HG03521 (cell line): Measurements from ENCODE around the gene FRY.
A peak's percentile ranks its signal among the peaks of the same experiment; 100 is the strongest.

Experiments
- ATAC-seq: cut with Tn5 transposase; IDR thresholded peaks from one replicate; pipeline ENCODE4 v1.9.1; 2021; ENCODE audit warnings: mild to moderate bottlenecking, moderate library complexity; ENCODE audit not compliant: unreplicated experiment

FRY gene

DNA sequence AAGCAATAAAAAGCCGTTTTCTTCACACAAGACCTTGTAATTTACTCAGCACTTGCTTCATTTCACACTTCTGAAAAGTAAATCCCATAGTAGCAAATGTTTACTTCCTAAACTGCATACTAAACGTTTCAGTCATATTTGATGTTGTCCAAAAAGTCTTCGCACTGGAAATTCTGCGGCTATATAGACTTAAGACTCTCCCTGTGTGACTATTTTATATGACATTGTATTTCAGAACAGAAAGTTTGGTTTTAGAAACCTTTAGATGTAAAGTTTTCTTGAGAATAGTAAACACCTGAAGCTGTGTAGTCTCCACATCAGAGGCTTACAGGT, 254.0 kb downstream of the FRY start:
- ATAC-seq: no peak

DNA sequence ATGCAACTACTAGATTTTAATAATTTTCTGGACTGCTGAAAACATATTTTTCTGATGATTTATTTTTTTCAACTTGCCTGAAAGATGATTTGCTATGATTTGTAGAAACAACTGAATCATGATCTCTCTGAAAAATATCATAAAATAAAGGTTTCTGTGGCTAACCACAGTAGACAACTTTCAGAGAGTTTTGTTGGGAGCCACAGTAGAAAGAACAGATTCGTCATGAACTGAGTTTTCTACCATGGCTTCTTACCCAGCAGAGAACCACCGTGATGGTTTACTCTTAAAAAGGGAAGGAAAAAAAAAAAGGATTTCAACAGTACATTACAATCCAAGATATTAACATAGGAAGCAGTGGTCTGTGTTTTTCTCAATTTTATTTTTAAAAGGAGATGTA, 265.6 kb downstream of the FRY start:
- no peak for ATAC-seq

DNA sequence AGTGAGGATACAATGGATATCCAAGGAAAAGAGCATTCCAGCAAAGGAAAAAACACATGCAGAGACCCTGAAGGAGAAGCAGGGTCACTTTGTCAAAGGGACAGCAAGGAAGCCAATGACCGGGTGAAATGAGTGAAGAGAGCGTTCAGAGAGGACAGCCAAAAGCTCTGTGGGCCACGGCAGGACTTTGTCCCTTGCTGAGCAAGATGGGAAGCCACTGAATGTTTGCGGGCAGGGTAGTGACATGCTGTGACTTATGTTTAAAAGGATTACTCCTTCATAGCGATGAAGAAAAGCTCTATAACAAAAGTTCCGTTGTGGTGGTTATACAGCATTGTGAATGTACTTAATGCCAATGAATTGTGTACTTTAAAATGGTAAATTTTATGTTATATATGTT, 267.1 kb downstream of the FRY start:
- no peak for ATAC-seq

DNA sequence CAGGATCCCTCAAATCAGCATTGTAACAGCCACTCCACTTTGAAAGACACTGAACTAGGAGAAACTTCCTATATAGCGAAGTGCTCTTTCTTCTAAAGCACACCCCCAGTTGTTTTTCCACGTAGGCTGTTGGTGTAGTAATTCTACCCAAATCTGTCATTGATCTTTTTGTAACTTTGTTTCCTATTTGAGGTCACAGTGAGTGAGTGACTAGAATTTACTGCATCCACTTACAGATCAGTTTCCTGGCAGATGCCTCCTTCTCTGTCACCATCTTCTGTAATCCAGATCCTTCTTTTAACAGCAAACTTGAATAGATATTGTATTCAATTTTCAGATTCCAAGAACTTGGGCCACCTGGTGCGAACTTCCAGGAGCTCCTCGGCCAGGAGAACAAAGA, 268.3 kb downstream of the FRY start:
- ATAC-seq: no peak

DNA sequence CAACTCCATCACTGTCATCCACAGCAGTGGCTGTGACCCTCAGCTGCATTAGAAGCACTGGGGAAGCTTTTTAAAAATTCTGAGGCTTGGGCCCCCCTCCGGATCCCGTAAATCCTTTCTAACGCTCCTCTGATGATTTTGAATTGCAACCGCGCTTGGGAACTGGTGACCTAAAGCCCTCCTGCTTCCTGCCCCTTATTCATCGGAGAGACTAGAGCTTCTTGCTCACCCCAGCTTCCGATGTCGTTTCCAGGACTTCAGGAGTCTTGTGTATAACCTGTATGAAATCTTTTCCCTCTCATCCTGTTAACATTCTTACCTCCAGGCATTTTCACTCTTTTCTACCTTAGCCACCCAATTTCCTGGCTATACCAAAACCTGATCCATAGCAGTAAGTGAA, 268.8 kb downstream of the FRY start:
- no peak for ATAC-seq

DNA sequence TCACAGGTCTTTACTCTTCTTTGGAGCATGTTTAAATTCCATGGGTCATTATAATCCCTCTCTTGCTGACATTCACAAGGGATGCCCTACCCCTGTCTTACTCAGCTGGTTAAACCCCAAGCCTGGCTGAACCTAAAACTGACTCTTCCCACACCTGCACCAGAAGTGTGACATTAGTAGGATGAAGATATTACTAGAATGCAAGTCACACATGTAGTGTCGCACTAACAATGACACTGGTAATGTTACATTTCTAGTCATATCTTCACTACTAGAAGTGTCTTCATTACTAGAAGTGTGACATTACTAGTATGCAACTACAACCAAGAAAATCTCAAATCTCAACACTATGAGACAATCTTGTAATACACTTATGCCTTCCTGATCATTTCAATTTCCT, 269.3 kb downstream of the FRY start:
- ATAC-seq: no peak

DNA sequence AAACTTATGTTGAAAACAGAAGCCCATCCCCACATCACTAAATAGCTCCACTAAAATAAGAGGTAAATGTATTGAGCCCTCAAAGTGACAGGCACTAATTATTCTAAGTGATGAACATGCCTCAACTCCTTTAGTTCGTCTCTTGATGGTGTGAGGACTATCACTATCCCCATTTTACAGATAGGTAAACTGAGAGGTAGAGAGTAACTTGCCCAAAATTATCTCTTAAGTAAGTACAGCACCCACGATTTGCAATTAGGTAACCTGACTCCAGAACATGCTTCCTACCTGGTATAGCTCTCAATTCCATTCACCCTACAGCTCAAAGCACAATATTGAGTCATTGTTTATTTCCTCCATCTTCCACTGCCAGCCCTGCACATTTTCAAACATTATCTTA, 270.9 kb downstream of the FRY start:
- ATAC-seq: no peak

DNA sequence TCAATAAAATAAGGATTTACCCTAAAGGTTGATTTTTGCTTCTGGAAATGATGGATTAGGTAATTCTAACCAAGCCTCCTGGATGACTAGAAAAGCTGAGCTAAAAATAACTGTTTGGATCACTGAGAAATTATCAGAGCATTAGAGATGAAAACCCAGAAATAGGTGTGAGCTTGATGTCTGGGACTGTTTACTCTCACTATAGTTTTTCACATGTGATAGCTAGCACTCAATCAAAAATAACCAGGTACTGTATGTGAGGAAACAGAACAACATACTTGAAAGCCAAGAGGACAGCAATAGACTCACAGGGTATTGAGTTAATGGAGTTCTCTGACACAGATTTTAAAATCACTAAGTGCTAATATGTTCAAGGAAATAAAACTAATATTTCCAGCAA, 274.1 kb downstream of the FRY start:
- ATAC-seq: no peak

DNA sequence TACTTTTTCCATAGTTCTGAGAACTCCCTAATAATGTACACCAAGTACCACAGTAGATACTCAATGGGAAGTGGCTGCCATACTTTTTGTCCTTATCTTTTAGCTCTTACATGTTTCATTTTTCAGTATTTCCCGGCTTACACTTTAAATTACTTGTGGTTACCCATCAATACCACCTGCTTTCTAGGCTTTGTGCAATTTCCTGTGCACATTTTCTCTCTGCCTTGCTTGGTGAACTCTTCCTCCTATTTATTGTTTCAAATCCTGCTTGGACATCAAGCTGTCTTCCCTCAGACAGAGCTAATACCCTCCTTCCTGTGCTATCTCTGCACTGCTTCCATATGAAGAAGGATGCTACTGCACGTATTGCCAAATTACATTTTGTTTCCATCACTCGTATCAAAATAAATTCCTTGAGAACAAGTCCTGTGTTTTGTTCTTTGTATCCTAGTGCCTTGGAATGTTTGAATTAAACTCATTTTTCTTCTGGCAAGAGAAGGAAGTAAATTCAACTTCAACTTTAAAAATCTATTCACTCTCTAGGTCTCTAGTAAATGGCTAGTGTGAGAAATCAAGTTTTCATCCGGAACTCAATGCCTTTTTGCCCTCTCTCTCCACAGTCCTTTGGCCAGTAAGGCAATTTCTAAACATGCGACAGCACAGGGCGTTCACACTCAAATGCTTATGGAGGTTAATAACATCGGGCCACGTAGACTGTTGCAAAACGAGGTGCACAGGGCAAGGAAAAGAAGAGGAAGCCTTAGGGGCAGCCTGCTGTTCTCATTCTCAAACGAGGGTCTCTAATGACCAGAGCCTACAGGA, 277.9 kb downstream of the FRY start:
- ATAC-seq: no peak

DNA sequence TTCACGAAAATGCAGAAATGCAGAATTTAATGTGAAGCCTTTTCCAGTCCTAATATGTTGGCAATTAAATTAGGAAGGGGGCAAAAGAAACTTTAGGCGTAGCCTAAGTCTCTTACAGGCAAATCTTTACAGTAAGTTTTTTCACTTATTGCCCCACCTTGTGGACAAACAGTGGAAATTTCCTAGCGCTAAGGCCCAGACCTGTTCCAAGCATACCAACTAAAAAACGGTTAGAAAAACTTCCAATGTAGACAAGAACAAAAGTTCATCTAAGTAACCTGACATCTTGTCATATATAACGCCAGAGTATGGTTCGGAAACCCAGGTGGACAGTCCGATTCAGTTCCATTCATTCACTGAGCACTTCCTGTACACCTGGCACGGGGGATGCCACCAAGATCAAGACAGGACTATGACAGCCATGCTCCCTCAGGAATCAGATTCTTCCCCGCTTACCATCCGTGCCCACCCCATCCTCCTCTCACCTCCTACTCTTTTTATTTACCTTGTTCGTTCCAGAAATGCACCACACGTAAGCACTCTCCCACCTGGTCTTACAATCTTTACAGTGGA, 278.6 kb downstream of the FRY start:
- peak; percentile 47 for ATAC-seq

DNA sequence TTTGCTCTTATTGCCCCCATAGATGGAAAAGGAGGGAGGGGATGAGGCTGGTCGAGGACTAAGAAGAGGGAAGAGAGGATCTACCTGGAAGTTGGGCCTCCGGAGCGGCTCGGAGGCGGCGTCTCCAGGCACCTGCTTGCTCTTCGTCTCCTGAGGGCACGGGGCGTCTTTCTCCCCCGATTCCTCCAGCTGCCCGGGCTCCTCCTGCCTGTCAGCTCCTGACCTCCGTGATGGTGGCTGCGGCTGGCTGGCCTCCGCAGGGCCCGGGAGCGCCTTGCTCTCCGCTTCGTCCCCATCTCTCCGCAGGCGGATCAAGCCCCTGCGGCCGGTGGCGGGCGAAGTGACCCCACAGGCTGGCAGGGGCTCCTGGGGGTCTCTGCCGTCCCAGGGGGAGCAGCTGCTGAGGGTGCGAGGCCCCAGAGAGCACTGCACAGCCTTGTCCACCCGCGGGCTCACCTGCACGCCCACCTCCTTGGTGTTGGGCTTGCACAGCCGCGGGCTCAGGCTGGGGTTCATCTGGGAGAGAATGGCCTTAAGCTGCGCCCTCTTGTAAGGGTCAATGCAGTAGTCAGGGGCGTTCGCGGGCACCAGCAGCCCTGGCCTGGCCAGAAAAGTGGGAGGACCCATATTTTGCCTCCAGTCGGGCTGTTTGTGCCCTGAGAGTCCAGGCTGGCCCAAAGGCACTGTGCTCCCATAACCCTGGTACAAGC, 279.8 kb downstream of the FRY start:
- ATAC-seq: no peak

DNA sequence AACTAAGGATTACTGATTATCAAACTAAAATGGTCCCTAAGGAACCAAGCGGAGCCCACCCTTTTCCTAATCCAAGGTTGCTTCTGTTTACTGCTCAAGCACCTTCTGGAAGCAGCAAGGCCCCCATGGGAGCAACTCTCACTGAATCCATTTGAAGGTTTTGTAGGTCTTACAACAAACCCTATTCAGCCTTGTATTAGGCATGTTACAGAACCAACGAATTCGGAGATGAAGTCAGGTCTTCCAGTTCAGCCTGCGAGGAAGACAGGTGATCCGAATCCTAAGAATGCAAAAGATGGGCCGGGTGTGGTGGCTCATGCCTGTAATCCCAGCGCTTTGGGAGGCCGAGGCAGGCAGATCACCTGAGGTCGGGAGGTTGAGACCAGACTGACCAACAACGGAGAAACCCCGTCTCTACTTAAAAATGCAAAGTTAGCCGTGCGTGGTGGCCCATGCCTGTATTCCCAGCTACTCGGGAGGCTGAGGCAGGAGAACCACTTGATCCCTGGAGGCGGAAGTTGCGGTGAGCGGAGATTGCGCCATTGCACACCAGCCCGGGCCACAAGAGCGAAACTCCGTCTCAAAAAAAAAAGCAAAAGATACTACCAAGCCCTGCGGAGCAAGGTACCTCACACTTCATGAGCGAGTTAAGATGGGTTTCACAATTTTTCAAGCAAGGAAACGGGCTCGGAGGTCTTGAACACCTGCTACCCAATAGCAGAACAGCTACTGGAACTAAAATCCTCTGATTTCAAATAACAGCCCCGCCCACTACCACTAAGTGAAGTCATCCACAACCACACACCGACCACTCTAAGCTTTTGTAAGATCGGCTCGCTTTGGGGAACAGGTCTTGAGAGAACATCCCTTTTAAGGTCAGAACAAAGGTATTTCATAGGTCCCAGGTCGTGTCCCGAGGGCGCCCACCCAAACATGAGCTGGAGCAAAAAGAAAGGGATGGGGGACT, 283.0 kb downstream of the FRY start:
- peak; percentile 35 for ATAC-seq

DNA sequence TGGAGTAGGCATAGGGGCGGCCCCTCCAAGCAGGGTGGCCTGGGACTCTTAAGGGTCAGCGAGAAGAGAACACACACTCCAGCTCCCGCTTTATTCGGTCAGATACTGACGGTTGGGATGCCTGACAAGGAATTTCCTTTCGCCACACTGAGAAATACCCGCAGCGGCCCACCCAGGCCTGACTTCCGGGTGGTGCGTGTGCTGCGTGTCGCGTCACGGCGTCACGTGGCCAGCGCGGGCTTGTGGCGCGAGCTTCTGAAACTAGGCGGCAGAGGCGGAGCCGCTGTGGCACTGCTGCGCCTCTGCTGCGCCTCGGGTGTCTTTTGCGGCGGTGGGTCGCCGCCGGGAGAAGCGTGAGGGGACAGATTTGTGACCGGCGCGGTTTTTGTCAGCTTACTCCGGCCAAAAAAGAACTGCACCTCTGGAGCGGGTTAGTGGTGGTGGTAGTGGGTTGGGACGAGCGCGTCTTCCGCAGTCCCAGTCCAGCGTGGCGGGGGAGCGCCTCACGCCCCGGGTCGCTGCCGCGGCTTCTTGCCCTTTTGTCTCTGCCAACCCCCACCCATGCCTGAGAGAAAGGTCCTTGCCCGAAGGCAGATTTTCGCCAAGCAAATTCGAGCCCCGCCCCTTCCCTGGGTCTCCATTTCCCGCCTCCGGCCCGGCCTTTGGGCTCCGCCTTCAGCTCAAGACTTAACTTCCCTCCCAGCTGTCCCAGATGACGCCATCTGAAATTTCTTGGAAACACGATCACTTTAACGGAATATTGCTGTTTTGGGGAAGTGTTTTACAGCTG, 283.9 kb downstream of the FRY start, which contains the start of the genes BRCA2 and ZAR1L:
Gene BRCA2 (plus strand): TSS at position 271 of the 790 bp plus-strand sequence. CDS start 953 bp downstream, outside the sequence.
Gene ZAR1L (minus strand): TSS at position 126 of the 790 bp plus-strand sequence. CDS start 3,438 bp downstream, outside the sequence.
- ATAC-seq: peak; percentile 92

DNA sequence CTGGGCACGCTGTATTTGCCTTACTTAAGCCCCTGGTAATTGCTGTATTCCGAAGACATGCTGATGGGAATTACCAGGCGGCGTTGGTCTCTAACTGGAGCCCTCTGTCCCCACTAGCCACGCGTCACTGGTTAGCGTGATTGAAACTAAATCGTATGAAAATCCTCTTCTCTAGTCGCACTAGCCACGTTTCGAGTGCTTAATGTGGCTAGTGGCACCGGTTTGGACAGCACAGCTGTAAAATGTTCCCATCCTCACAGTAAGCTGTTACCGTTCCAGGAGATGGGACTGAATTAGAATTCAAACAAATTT, 284.4 kb downstream of the FRY start:
- peak; percentile 35 for ATAC-seq

DNA sequence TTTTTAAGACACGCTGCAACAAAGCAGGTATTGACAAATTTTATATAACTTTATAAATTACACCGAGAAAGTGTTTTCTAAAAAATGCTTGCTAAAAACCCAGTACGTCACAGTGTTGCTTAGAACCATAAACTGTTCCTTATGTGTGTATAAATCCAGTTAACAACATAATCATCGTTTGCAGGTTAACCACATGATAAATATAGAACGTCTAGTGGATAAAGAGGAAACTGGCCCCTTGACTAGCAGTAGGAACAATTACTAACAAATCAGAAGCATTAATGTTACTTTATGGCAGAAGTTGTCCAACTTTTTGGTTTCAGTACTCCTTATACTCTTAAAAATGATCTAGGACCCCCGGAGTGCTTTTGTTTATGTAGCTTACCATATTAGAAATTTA, 284.9 kb downstream of the FRY start:
- ATAC-seq: no peak

DNA sequence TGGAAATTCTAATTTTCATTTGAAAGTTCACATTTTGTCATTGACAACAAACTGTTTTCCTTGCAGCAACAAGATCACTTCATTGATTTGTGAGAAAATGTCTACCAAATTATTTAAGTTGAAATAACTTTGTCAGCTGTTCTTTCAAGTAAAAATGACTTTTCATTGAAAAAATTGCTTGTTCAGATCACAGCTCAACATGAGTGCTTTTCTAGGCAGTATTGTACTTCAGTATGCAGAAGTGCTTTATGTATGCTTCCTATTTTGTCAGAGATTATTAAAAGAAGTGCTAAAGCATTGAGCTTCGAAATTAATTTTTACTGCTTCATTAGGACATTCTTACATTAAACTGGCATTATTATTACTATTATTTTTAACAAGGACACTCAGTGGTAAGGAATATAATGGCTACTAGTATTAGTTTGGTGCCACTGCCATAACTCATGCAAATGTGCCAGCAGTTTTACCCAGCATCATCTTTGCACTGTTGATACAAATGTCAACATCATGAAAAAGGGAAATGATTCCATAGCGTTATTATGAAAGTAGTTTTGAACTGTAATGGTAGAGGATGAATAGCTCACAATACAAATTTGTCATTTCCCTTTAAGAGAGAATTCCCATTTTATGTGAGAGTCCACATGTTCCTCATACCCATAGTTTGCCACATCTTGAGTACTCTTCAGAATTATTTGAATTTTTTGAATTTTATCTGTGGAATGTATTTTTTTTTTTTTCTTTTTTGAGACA, 286.3 kb downstream of the FRY start:
- ATAC-seq: no peak

DNA sequence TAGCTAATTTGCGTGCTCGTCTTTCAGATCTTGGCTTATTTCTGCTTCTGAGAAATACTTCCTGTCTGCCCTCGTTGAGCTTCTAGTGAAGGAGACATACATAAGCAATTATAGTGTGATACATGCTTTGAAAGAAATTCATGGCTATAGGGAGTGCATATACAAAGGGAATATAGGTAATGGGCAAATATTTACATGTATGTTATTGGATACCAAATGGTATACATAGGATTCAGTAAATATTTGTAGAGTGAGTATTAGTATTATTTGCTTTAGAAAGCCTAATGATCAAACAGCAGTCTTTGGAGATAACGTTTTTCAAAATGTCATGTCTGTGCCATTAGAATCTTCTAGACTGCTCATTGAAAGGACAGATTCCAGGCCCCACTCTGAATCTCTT, 289.0 kb downstream of the FRY start:
- ATAC-seq: no peak

DNA sequence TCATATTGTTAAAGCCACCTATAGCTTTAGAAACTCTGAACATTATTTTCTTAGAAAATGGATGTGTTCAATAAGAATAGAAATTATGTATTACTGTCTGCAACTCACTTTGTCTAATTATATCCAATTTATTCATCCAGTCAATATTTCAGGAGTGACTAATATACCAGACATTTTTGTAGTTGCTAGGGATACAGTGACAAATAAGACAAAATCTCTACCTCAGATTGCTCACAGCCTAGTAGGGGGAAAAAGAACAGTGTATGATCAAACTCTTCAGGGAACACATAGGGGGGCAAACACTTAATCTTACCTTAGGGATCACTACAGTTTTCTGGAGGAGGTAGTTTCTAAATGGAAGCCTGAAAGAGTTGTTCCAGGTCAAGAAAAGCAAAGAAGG, 292.3 kb downstream of the FRY start:
- ATAC-seq: no peak

DNA sequence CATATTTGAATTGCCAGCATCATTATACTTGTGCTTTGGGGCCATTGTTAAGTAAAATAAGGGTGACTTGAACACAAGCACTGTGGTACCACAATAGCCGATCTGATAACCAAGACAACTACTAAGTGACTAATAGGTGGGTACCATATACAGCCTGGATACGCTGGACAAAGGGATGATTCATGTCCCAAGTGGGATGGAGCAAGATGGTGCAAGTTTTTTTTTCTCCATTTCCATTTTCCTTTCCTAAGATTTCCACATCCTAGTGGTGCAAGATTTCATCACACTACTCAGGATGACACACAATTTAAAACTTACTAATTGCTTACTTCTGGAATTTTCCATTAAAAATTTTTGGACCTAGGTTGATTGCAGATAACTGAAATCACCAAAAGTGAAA, 298.9 kb downstream of the FRY start:
- no peak for ATAC-seq

DNA sequence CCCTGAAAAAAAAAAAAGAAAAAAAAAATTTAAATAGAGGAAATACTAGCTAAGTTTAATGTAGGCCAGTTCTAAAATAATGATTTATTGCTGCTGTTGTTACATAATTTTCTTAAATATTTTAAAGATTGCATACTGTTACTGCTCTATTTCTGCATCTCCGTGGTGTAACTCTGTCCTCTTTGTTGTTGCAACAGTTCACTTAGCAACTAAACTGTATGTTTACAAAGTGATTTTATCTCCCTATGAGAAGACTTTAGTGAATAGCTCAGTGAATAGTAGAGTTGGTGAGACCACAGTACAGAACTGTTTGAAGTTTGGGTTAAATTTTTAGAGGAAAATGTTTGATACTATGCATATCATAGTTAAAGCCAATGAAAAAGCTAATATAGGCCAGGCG, 303.1 kb downstream of the FRY start:
- ATAC-seq: no peak
